Endodermal cell (in vitro differentiated cells): ENCODE data around the gene KANSL2. TPM values are rescaled to one million over a fixed set of nuclear protein-coding genes. Genes with fewer than 3 reads are reported as not detected.
"Not testable (repeated sequence)": the region's sequence is repeated elsewhere in the genome, so short reads cannot be mapped to it uniquely, and the experiment has no call there.

Experiments
- DNase-seq: peaks from one replicate; pipeline ENCODE4 v3.0.0-alpha.2; 2017
- H3K27ac ChIP-seq: 2 replicates; pipeline ENCODE4 v1.5.1; 2013; ENCODE audit warnings: mild to moderate bottlenecking, low read depth, low read length, moderate library complexity
- H3K27me3 ChIP-seq: 2 replicates; pipeline ENCODE4 v1.6.1; 2013; ENCODE audit warnings: mild to moderate bottlenecking, low read length, moderate library complexity; ENCODE audit not compliant: insufficient read depth, control insufficient read depth, poor library complexity, severe bottlenecking
- H3K36me3 ChIP-seq: 2 replicates; pipeline ENCODE4 v1.7.0; 2013; ENCODE audit warnings: mild to moderate bottlenecking, low read length, moderate library complexity; ENCODE audit not compliant: control insufficient read depth, insufficient read depth
- H3K4me1 ChIP-seq: one replicate; pipeline ENCODE4 v1.7.0; 2013; ENCODE audit warnings: low read length; ENCODE audit not compliant: control insufficient read depth, insufficient read depth
- H3K4me3 ChIP-seq: 2 replicates; pipeline ENCODE4 v1.5.1; 2013; ENCODE audit warnings: mild to moderate bottlenecking, low read length, moderate library complexity
- H3K9ac ChIP-seq: 2 replicates; pipeline ENCODE4 v1.6.1; 2013; ENCODE audit warnings: mild to moderate bottlenecking, low read length, moderate library complexity; ENCODE audit not compliant: poor library complexity, severe bottlenecking; ENCODE audit errors: extremely low read depth
- H3K9me3 ChIP-seq: 2 replicates; pipeline ENCODE4 v1.6.1; 2013; ENCODE audit warnings: mild to moderate bottlenecking, low read length, moderate library complexity; ENCODE audit not compliant: control insufficient read depth
- H3K27ac Mint-ChIP-seq: 2 replicates; pipeline ENCODE4 v1.8.0; 2020; ENCODE audit warnings: mixed read lengths
- H3K27me3 Mint-ChIP-seq: 2 replicates; pipeline ENCODE4 v1.8.0; 2021; ENCODE audit warnings: mild to moderate bottlenecking, mixed read lengths; ENCODE audit not compliant: insufficient read depth
- H3K36me3 Mint-ChIP-seq: 2 replicates; pipeline ENCODE4 v1.8.0; 2020; ENCODE audit warnings: low read depth, mixed read lengths
- H3K4me1 Mint-ChIP-seq: 2 replicates; pipeline ENCODE4 v1.8.0; 2020; ENCODE audit warnings: mixed read lengths
- H3K4me3 Mint-ChIP-seq: 2 replicates; pipeline ENCODE4 v1.8.0; 2020; ENCODE audit warnings: mild to moderate bottlenecking, moderate library complexity, mixed read lengths
- H3K9me3 Mint-ChIP-seq: 2 replicates; pipeline ENCODE4 v1.8.0; 2020; ENCODE audit warnings: mild to moderate bottlenecking, mixed read lengths
- WGBS, 2 experiments: methylation state at CpG; one replicate each; pipeline versions ENCODE4 v1.1.5 to v1.1.7; 2013; ENCODE audit warnings: missing lambda C conversion rate in 2 of 2, mixed read lengths in 1 of 2; ENCODE audit not compliant: insufficient coverage in 1 of 2, insufficient read length in 1 of 2; 5-methylcytosine and 5-hydroxymethylcytosine counted together
- long read RNA-seq, 4 experiments: library from polyadenylated mRNA in 2 of 4; library from RNA in 1 of 4; library from capped mRNA in 1 of 4; stranded (forward) in 3 of 4; unstranded in 1 of 4; transcript quantifications; one replicate each; pipeline ENCODE4 v2.0.0, GENCODE V29; 2020 to 2021; ENCODE audit warnings: inconsistent platforms in 1 of 4
- polyA plus RNA-seq, 2 experiments: library from polyadenylated mRNA; stranded (reverse); fragments of 50-300 nt; gene quantifications; one replicate each; pipeline ENCODE4 v1.2.3, GENCODE V29; 2013
- total RNA-seq, 2 donors: library from RNA; stranded (reverse); fragmentation: NEBNext Ultra II Directional in 1 of 2; extraction: Animal tissue kit (Norgen Biotek cat#: 25700) in 1 of 2; gene quantifications; 2 replicates in 1 of 2; 3 replicates in 1 of 2; pipeline ENCODE4 v1.2.1, GENCODE V29; 2021
- TF ChIP-seq, protein P1 (sequence below): fragments of 200-600 bp; sonication (generic); conservative IDR thresholded peaks from 2 replicates; pipeline ENCODE4 v1.5.0; 2021; ENCODE audit warnings: antibody characterized with exemption, mild to moderate bottlenecking

The KANSL2 gene, protein sequence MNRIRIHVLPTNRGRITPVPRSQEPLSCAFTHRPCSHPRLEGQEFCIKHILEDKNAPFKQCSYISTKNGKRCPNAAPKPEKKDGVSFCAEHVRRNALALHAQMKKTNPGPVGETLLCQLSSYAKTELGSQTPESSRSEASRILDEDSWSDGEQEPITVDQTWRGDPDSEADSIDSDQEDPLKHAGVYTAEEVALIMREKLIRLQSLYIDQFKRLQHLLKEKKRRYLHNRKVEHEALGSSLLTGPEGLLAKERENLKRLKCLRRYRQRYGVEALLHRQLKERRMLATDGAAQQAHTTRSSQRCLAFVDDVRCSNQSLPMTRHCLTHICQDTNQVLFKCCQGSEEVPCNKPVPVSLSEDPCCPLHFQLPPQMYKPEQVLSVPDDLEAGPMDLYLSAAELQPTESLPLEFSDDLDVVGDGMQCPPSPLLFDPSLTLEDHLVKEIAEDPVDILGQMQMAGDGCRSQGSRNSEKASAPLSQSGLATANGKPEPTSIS
- total RNA-seq, result 10 to 100 TPM; 39.6 to 41.5 TPM
- polyA plus RNA-seq (2013, experiment 1 of 2), result 51.0 TPM
- polyA plus RNA-seq (2013, experiment 2 of 2), result 40.3 TPM
- long read RNA-seq, experiment 1, partial matches to known transcripts, result 5 of 16 reads
- long read RNA-seq, experiment 1, other reads (novel, unspliced or antisense), result 11 of 16 reads
- long read RNA-seq, experiment 2, partial matches to known transcripts, result 3 of 62 reads
- long read RNA-seq, experiment 2, other reads (novel, unspliced or antisense), result 59 of 62 reads
- long read RNA-seq, experiment 3, partial matches to known transcripts, result 8 of 169 reads
- long read RNA-seq, experiment 3, other reads (novel, unspliced or antisense), result 157 of 169 reads
- long read RNA-seq, experiment 4, partial matches to known transcripts, result 6 of 68 reads
- long read RNA-seq, experiment 4, other reads (novel, unspliced or antisense), result 62 of 68 reads

DNA sequence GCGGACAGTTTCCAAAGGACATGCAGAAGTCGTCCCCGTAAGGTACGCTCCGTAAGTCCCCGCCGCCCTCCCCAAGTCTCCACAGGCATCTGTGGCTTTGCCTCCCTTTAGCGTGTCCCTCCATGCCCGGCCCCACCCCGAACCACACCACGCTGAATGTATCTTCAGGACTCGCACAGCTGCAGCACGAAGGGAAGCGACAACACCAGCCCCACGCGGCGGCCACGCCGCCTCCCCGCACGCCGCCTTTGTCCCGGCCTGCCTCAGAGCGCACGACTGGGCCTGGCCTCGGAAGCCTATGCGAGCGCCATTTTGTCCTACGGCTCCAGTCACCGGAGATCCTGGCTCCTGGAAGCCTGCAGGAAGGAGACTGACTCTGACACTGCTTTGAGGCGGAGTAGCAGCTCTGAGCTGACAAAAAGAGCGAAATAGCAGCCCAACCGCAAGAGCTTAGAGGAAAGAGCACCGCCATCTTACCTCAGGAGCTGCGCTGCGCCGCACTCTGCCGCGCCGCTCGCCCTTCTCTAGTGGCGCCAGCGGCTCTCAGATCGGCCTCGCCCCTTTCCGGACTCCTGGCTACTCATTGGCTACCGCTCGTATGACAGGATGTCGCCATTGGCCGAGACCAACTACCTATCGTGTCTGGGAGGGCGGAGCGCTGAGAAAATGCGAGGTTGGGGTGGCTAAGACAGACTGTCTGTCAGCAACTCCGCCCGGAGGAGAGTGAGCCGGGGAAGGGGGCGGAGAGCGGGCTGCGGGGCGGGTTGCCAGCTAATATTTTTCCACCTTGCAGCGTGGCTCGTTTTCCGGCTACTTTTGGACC is at the start of gene KANSL2:
KANSL2 (minus strand) TSS at position 529 of the 823 bp plus-strand sequence. CDS start 606 bp downstream, outside the sequence.
- DNase-seq, result peak; percentile 100
- Mint-ChIP-seq H3K36me3 (peaks cover 39% of the 10 kb centered on the region), H3K4me1 (peaks cover 22% of the 10 kb centered on the region), H3K27ac (peak within 1 kb of the TSS; percentile 99), H3K27me3 (no peaks in the 10 kb centered on the region), H3K4me3 (peak within 1 kb of the TSS; percentile 95), H3K9me3 (no peaks in the 10 kb centered on the region)
- Histone ChIP-seq H3K9ac (peak within 1 kb of the TSS; percentile 99), H3K9me3 (no peaks in the 10 kb centered on the region), H3K27me3 (no peaks in the 10 kb centered on the region), H3K27ac (peak within 1 kb of the TSS; percentile 94), H3K4me3 (peak within 1 kb of the TSS; percentile 94), H3K4me1 (no peaks in the 10 kb centered on the region), H3K36me3 (peaks cover 36% of the 10 kb centered on the region)
- WGBS, 2 experiments, result 0% methylated on average over 36 to 64 of the region's 64 CpGs
- TF ChIP-seq, protein P1, sequence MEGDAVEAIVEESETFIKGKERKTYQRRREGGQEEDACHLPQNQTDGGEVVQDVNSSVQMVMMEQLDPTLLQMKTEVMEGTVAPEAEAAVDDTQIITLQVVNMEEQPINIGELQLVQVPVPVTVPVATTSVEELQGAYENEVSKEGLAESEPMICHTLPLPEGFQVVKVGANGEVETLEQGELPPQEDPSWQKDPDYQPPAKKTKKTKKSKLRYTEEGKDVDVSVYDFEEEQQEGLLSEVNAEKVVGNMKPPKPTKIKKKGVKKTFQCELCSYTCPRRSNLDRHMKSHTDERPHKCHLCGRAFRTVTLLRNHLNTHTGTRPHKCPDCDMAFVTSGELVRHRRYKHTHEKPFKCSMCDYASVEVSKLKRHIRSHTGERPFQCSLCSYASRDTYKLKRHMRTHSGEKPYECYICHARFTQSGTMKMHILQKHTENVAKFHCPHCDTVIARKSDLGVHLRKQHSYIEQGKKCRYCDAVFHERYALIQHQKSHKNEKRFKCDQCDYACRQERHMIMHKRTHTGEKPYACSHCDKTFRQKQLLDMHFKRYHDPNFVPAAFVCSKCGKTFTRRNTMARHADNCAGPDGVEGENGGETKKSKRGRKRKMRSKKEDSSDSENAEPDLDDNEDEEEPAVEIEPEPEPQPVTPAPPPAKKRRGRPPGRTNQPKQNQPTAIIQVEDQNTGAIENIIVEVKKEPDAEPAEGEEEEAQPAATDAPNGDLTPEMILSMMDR, result no peak

DNA sequence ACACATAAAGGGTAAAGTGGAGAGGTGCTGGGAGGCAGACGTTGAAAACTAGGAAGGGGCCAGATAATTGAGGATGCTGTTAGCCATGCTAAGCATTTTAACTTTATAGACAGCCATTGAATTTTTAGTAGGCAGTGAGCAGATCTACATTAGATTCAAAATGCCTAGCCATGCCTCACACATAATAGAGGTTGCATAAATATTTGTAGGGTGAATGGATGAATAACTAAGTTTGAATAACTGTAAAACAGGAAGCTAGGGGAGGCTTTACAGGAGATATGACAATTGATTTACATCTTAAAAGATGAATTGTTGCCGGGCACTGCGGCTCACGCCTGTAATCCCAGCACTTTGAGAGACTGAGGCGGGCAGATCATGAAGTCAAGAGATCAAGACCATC is 46.8 kb upstream of the KANSL2 start:
- H3K4me1 Mint-ChIP-seq, result no peaks in the 10 kb centered on the region
- H3K27ac Mint-ChIP-seq, result no peak overlapping the region
- H3K27me3 Mint-ChIP-seq, result no peaks in the 10 kb centered on the region
- H3K4me3 ChIP-seq, result no peak overlapping the region
- WGBS, 2 experiments, result 86 to 91% methylated on average over 5 of the region's 5 CpGs
- H3K36me3 ChIP-seq, result no peaks in the 10 kb centered on the region
- no peak overlapping the region for H3K27ac ChIP-seq
- no peak overlapping the region for H3K9ac ChIP-seq
- DNase-seq, result no peak
- no peaks in the 10 kb centered on the region for H3K27me3 ChIP-seq
- H3K9me3 Mint-ChIP-seq, result peaks cover 3% of the 10 kb centered on the region
- TF ChIP-seq, protein P1, result no peak
- H3K4me3 Mint-ChIP-seq, result no peak overlapping the region
- no peaks in the 10 kb centered on the region for H3K9me3 ChIP-seq
- no peaks in the 10 kb centered on the region for H3K36me3 Mint-ChIP-seq
- H3K4me1 ChIP-seq, result no peaks in the 10 kb centered on the region

DNA sequence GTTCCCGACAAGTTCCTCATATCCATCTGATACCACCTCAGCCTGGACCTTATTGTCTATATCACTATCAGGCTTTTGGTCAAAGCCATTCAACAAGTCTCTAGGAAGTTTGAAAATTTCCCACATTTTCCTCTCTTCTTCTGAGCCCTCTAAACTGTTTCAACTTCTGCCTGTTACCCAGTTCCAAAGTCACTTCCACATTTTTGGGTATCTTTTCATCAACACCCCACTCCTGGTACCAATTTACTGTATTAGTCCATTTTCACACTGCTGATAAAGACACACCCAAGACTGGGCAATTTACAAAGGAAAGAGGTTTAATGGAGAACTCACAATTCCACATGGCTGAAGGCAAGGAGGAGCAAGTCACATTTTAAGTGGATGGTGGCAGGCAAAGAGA is 38.7 kb upstream of the KANSL2 start:
- not testable (repeated sequence) for H3K27me3 Mint-ChIP-seq, H3K27ac Mint-ChIP-seq, H3K4me1 ChIP-seq, H3K27ac ChIP-seq, H3K4me3 ChIP-seq, H3K27me3 ChIP-seq, H3K4me1 Mint-ChIP-seq, H3K36me3 ChIP-seq, H3K4me3 Mint-ChIP-seq, H3K36me3 Mint-ChIP-seq, H3K9ac ChIP-seq, DNase-seq
- H3K9me3 ChIP-seq, result peaks cover 18% of the 10 kb centered on the region
- WGBS, 2 experiments, result 88 to 100% methylated on average over 1 of the region's 1 CpG
- peaks cover 25% of the 10 kb centered on the region for H3K9me3 Mint-ChIP-seq

DNA sequence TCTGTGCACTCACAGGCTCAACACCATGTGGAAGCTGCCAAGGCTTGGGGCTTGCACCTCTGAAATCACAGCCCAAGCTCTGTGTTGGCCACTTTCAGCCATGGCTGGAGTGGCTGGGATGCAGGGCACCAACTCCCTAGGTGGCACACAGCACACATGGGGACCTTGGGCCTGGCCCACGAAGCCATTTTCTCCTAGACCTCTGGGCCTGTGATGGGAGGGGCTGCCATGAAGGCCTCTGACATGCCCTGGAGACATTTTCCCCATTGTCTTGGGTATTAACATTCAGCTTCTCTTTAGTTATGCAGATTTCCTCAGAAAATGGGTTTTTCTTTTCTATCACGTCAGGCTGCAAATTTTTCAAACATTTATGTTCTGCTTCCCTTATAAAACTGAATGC is 38.1 kb upstream of the KANSL2 start:
- not testable (repeated sequence) for H3K36me3 ChIP-seq, DNase-seq, H3K4me1 Mint-ChIP-seq, H3K36me3 Mint-ChIP-seq, H3K9ac ChIP-seq, H3K4me1 ChIP-seq, H3K27me3 Mint-ChIP-seq, H3K4me3 Mint-ChIP-seq, H3K4me3 ChIP-seq, H3K27ac Mint-ChIP-seq, H3K27me3 ChIP-seq, H3K27ac ChIP-seq
- 65 to 85% methylated on average over 2 of the region's 2 CpGs for WGBS, 2 experiments
- H3K9me3 Mint-ChIP-seq, result peaks cover 25% of the 10 kb centered on the region
- peaks cover 18% of the 10 kb centered on the region for H3K9me3 ChIP-seq

DNA sequence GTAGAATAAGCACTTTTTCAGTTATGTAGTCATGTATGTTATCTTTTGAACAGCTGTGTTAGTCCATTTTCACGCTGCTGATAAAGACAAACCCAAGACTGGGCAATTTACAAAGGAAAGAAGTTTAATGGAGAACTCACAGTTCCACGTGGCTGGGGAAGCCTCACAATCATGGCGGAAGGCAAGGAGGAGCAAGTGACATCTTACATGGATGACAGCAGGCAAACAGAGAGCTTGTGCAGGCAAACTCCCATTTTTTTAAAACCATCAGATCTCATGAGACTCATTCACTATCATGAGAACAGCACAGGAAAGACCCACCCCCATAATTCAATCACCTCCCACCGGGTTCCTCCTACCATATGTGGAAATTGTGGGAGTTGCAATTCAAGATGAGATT is 37.0 kb upstream of the KANSL2 start:
- H3K4me3 Mint-ChIP-seq, H3K27ac Mint-ChIP-seq: not testable (repeated sequence)
- peaks cover 12% of the 10 kb centered on the region for H3K4me1 Mint-ChIP-seq

More for the DNA sequence above, 37.0 kb upstream of the KANSL2 start:
- H3K36me3 ChIP-seq, result peaks cover 10% of the 10 kb centered on the region
- H3K36me3 Mint-ChIP-seq, H3K4me3 ChIP-seq, H3K27me3 Mint-ChIP-seq, H3K4me1 ChIP-seq, DNase-seq, H3K9ac ChIP-seq, H3K27ac ChIP-seq, H3K27me3 ChIP-seq: not testable (repeated sequence)
- WGBS, 2 experiments, result 88 to 96% methylated on average over 3 of the region's 4 CpGs
- peaks cover 24% of the 10 kb centered on the region for H3K9me3 Mint-ChIP-seq
- H3K9me3 ChIP-seq, result peaks cover 18% of the 10 kb centered on the region
